CD4-positive, alpha-beta T cell treated with Interleukin-17A for 1 hour (primary cell): ENCODE measurements around the gene NRG2.

Experiments used
- DNase-seq: peaks from one replicate; pipeline ENCODE4 v3.0.0-alpha.2; 2020

NRG2 gene

DNA sequence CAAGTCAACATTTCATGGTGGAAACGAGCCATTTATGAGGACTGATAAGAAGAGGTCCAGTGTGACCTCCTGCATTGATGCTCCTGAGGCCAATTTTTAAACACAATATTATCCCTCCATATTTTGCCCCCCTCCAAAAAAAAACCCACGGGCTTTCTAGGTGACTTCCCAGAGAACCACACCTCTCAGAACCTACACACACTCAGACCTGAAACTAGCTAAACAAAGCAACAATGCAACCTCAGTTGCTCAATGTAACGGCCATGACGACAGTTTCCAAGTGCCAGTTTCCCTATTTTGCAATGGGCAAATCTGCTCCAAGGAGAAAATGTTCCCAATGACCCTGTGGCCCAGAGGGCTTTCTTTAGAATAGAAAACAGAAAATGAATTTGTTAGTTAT, 3.5 kb downstream of the NRG2 start:
- no peak for DNase-seq

GRCh38 chr5:140038373-140038957, 4.6 kb downstream of the NRG2 start:
- DNase-seq = no peak

- DNase-seq = no peak
These were observed 6.1 kb downstream of the NRG2 start for GRCh38 chr5:140037012-140037411.

DNA sequence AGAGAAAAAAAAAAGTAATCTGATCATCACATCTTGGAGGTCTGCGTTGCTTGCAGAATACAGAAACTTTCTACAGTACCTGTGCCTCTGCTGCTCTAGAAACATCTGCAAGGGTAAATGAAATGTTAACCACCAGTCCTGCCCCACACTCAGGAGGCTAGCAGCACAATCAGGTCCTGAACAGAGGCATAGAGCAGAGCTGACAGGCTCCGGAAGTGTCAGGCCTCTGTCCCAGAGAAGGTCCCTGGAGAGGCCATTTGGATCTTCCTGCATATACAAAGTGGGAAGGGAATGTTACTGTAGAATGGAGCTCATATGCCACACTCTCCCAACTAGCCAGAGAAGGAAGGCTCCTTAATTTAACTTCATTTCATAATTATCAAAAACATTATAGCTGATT, 7.2 kb downstream of the NRG2 start:
- DNase-seq = no peak

GRCh38 chr5:140033037-140033760, 9.9 kb downstream of the NRG2 start:
- no peak for DNase-seq

GRCh38 chr5:140032296-140032695, 10.8 kb downstream of the NRG2 start:
- DNase-seq = no peak

DNA sequence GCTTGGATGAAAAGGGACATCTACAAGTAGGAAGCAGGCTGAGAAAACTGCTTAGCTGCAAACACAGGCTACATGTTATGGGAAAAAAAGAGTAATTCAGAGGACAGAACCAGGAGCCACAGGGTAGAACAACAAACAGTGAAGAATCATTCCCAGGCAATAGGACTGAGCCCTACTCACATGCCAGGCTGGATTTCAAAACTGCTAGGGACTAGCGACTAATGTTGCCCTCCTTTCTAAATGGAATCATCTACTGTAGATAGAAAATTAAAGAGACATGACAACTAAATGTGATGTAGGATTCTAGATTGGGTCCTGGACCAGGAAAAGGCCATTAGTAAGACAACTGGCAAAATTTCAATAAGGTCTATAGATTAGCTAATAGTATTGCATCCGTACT, 15.3 kb downstream of the NRG2 start:
- DNase-seq = no peak

GRCh38 chr5:140025736-140026135, 17.4 kb downstream of the NRG2 start:
- DNase-seq = no peak

DNA sequence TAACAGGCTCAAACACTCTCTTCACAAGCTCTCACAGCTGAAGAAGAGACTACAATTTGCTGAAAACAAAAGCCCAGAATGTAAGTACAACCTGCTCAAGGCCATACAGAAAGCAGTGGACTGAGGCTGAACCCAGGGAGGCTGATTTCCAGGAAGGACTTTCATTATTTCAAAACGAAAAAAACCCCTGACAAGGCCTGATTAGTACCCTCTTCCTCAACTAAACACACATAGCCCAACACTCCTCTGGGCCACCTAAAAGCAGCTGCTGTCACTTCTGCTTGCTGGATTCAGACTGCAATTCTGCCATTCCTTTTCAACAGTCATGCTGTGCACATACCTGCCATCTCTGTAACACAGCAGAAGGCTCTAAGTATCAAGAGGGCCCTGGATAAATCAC, 18.2 kb downstream of the NRG2 start:
- no peak for DNase-seq

DNA sequence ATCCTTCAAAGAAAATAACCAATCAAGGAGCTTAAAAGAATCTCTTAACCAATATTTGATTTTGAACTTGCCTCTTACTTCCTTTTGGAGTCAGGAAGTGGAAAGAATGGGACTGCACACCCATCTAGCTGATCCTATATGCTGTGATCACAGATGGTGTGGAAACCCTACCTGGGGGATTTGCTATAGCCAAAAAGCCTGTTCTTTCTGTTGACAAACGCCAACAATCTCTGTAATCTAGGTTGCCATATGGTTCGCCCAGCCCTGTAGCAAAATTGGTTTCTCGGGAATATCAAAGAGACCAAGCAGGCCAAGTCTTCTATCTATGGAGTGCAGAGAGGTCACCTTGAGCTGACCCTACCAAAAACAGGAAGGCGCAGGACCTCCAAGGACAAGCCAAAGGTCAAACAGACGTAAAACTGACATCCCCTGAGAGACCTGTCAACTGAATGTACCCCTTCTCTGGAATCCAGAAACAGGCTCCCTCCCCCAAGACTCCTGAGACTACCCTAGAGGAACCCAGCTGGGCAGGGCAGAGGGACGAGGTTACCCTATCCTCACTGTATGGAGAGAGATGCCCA, 19.4 kb downstream of the NRG2 start:
- DNase-seq = no peak

DNA sequence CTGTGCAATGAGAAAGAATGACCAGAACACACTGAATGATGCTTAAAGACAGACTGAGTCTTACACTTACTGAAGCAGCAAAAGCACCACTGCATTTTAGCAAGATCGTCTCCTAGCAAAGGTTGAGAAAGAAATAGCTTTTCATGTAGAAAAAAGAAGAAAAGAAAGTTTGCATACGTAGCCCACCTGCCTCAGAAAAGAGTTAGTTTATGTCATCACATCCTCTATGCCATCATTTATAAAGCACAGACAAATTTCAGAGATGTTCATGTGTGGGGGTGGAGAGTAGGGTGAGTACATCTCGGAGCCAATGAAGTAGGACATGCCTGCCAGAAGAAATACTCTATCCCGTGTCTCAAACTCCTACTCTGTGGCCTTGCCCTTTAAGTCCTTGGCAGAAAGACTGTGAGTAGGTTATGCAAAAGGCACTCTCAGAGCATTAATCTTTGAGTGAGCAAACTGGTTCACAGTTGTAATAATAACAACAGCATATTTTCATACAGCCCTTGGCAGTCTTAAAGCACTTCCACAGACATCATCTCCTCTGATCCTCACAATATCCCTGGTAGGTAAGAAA, 22.4 kb downstream of the NRG2 start:
- no peak for DNase-seq

DNA sequence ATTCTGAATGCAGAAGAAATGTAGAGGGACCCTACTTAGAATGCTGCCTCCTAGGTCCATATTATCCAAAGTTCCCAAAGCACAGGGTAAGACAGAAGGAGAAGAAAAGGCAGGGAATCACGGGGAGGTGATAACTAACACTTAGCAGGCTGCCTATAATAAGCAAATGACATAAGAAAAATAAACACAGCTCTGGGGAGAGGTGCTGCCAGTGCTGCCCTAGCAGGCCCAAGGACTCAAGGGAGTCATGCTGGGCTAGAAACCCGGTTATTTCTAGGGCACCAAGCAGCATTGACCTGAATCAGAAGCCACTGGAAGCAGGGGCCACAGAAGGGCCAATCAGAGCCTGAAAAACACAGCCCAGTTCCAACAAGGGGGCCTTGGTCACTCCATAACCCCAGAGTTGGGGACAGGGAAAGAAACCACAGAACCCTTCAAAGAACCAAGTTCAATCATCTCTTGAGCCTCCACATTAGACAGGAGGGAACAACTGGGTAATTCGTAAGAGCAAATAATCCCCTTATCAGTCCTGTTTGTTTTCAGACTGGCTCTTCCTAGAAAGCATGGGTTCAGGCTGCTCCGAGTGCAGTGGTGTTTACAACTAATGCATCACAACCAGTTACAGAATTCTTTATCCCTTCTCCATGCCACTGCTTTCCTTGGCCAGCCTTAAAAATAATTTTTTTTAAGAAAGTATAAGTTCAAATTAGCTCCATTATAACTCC, 24.0 kb downstream of the NRG2 start:
- DNase-seq = no peak

- no peak for DNase-seq
These were observed 24.6 kb downstream of the NRG2 start for GRCh38 chr5:140018517-140018916.

DNA sequence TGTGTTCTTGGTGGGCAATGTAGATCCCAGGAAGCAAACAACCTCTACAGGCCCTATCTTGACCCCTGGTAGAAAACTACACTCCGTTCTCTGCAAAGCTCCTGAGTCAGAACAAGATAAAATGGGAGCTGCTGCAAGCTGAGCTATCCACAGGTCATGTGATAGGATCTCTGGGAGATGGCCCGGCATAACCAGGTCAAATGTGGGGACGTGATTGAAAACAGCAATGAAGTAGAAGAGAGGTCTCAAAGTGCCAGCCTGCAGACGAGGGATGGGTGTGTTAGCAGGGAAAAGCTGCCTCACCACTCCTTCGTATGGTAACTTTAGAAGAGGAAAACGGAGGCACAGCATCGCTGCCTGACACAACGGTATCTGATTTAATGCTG, 25.0 kb downstream of the NRG2 start:
- no peak for DNase-seq

DNA sequence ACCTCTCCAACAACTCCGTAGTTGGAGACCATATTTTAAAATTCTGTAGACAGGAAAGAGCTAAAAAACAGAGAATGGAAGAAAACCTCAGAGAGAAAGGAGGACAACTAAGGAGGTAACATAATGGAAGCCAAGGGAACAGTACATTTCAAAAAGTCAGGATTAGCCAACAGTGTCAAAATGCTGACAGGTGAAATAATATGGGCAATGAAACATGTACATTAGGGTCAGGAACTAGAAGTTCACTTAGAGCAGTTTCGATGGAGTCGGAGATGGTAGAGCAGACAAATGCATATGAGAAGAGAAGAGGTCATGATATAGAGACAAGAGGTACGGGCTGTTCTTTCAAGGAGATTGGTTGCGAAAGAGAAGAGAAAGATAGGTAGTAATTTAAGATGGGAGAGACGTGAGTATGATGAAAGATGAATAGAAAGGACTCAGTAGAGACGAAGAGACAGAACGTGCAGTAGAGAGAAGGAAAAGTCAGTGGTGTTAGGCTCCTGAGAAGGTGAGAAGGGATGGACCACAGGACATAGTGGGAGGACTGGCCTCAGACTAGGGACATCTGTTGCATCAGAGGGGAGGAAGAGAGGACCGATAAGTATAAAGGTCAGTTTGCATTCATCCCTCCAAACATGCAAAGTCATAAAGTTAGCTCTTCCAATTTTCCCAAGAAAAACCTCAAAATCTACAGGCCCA, 25.6 kb downstream of the NRG2 start:
- DNase-seq = no peak

DNA sequence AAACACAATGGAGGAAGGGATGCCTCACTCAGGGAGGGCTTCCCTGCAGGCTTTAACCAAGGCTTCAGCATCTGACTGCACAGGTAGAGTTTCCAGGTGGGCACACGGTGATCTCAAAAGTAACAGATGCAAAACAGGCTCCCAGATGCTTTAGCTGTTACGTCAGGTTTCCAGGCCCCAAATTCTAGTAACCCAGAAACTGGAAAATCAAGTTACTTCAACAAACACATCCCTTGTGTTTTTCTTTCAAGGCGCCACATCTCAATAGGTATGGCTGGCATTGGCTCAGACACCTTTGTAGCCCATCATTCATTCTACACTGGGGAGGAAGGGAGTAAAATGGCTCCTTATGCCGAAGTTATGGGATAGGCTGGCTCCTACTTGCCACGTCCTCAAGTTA, 27.4 kb downstream of the NRG2 start:
- no peak for DNase-seq

GRCh38 chr5:140014751-140015150, 28.3 kb downstream of the NRG2 start:
- DNase-seq = no peak

GRCh38 chr5:140013536-140013935, 29.6 kb downstream of the NRG2 start:
- no peak for DNase-seq

DNA sequence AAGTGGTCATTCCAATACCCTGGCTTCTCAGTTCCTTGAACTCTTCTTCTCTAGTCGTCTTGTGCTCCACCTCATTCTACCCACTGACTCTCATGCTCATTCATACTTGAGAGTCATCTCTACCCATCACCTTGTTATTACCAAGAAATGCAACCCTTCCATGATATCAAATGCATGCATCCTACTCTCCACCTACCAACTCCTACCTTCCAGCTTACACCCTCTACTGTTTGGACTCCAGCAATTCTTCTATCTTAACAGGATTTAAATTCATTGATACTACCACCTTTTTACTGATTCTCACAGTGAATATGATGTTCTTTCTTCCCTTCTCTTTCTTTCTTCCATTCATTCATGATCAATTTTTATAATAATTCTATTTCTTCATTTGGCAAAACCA, 30.7 kb downstream of the NRG2 start:
- no peak for DNase-seq

- no peak for DNase-seq
These were observed 31.7 kb downstream of the NRG2 start for GRCh38 chr5:140011297-140011802.

- no peak for DNase-seq
These were observed 32.3 kb downstream of the NRG2 start for GRCh38 chr5:140010798-140011197.

DNA sequence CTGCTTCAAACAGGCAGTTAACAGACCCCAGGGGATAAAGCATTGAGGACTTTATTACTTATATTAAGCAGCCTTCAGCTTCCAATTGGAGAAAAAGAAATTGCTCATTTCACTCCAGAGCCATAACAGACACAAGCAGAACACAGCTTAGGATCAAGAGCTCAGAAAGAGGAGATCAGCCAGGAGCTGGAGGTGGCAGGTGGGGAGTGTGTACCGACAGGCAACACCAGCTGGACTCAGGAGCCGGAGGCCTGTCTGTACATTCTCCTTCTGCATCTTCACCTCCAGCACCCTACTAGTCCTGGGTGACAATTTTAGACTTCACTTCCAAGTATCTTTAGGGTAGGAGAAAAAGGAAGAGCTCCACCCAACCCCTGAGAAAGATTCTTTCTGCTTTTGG, 35.8 kb downstream of the NRG2 start:
- no peak for DNase-seq

DNA sequence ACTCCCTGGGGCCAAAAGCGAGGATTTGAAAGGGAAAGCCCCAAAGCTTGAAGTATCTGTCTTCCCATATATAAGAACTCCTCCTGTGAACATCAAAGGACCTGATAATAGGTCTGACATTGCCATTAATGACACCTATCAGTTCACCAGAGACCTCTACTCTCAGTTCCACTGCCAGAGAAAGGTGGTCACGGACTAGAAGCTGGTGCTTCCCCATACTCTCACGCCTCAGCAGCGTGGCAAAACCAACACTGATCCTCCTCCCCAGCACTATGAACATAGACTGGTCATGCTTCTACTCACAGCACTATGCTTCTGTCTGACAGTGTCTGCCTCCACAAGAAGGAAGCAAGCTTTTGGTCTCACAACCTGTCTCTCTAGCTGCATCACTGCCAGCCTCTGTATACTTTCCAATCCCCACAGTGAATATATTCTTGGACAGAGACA, 37.9 kb downstream of the NRG2 start:
- DNase-seq = no peak
